GM12801 (cell line): ENCODE measurements around the gene ZNF804B.

ENCODE experiments used
- CTCF ChIP-seq: IDR thresholded peaks from one replicate; pipeline ENCODE4 v1.5.1; 2011; ENCODE audit warnings: control low read depth; ENCODE audit not compliant: insufficient read length; ENCODE audit errors: extremely low read depth

The ZNF804B gene

GRCh38 chr7:89017695-89018094, 258.2 kb downstream of the ZNF804B start:
- no peak for TF ChIP-seq CTCF

- TF ChIP-seq CTCF = no peak
Observed at GRCh38 chr7:89021741-89022140, 262.2 kb downstream of the ZNF804B start.

- no peak for TF ChIP-seq CTCF
Observed at GRCh38 chr7:89023206-89023605, 263.7 kb downstream of the ZNF804B start.

- TF ChIP-seq CTCF = no peak
Observed at GRCh38 chr7:89023877-89024276, 264.4 kb downstream of the ZNF804B start.

- TF ChIP-seq CTCF = no peak
Observed at GRCh38 chr7:89027781-89028180, 268.3 kb downstream of the ZNF804B start.

- no peak for TF ChIP-seq CTCF
Observed at GRCh38 chr7:89028319-89028718, 268.8 kb downstream of the ZNF804B start.

- no peak for TF ChIP-seq CTCF
Observed at GRCh38 chr7:89029864-89030263, 270.4 kb downstream of the ZNF804B start.

GRCh38 chr7:89041240-89041639, 281.7 kb downstream of the ZNF804B start:
- no peak for TF ChIP-seq CTCF
